ENCODE data around the gene TPX2. TPM values are rescaled to one million over a fixed set of nuclear protein-coding genes. Genes with fewer than 3 reads are reported as not detected.

TPX2 gene
- total RNA-seq, 2 experiments from 2014 or later, result 137 to 179 TPM

GRCh38 chr20:31751126-31751525, 12.0 kb downstream of the TPX2 start:
- intact Hi-C loops (cut with DNase I, micrococcal nuclease), result loop anchor here in 1 of 2 experiments (5.0 kb wide), 1 partner anchor 36 kb away; no protein-coding TSS in a partner anchor
- POLR2A ChIA-PET, result no interaction called here
- CTCF ChIA-PET, result interaction anchor here (1.0 to 1.4 kb wide), 2 partner anchors 96 to 190 kb away, joined by 3 to 5 read pairs; no protein-coding TSS in a partner anchor

GRCh38 chr20:31757254-31757653, 18.2 kb downstream of the TPX2 start:
- CTCF ChIA-PET, result no interaction called here

More at GRCh38 chr20:31751126-31751525, 12.0 kb downstream of the TPX2 start:
- no peak overlapping the region for H3K27ac Mint-ChIP-seq
- no peak overlapping the region for H3K4me3 Mint-ChIP-seq
- H3K4me1 Mint-ChIP-seq, result peaks cover 8% of the 10 kb centered on the region
- H3K9me3 Mint-ChIP-seq (ENCODE audit: low read depth), result no peaks in the 10 kb centered on the region
- peaks cover 22% of the 10 kb centered on the region for H3K36me3 Mint-ChIP-seq (ENCODE audit: low read depth)
- DNase-seq (no peak), ATAC-seq (no peak)
- H3K27me3 Mint-ChIP-seq, result no peaks in the 10 kb centered on the region

GRCh38 chr20:31758521-31758920, 19.4 kb downstream of the TPX2 start:
- H3K36me3 Mint-ChIP-seq (ENCODE audit: low read depth), result peaks cover 48% of the 10 kb centered on the region
- H3K4me1 Mint-ChIP-seq, result no peaks in the 10 kb centered on the region
- H3K9me3 Mint-ChIP-seq (ENCODE audit: low read depth), result no peaks in the 10 kb centered on the region
- CTCF ChIA-PET, result no interaction called here
- ATAC-seq (no peak), DNase-seq (no peak)
- POLR2A ChIA-PET, result no interaction called here
- H3K4me3 Mint-ChIP-seq, result no peak overlapping the region
- no peaks in the 10 kb centered on the region for H3K27me3 Mint-ChIP-seq
- intact Hi-C loops (cut with DNase I, micrococcal nuclease), result no loop called here
- H3K27ac Mint-ChIP-seq, result no peak overlapping the region

More at GRCh38 chr20:31757254-31757653, 18.2 kb downstream of the TPX2 start:
- intact Hi-C loops (cut with DNase I, micrococcal nuclease), result no loop called here
- Mint-ChIP-seq H3K4me3 (no peak overlapping the region), H3K9me3 (ENCODE audit: low read depth) (no peaks in the 10 kb centered on the region), H3K27ac (no peak overlapping the region), H3K27me3 (no peaks in the 10 kb centered on the region), H3K4me1 (no peaks in the 10 kb centered on the region), H3K36me3 (ENCODE audit: low read depth) (peaks cover 43% of the 10 kb centered on the region)
- DNase-seq (no peak), ATAC-seq (no peak)
- POLR2A ChIA-PET, result no interaction called here

GRCh38 chr20:31758991-31759390, 19.9 kb downstream of the TPX2 start:
- ATAC-seq, result no peak
- ChIA-PET POLR2A (no interaction called here), CTCF (interaction anchor here (0.6 kb wide), 1 partner anchor 18 kb away, joined by 3 read pairs; no protein-coding TSS in a partner anchor)
- intact Hi-C loops (cut with DNase I, micrococcal nuclease), result no loop called here
- H3K4me1 Mint-ChIP-seq, result no peaks in the 10 kb centered on the region
- H3K27me3 Mint-ChIP-seq, result no peaks in the 10 kb centered on the region
- no peaks in the 10 kb centered on the region for H3K9me3 Mint-ChIP-seq (ENCODE audit: low read depth)
- H3K4me3 Mint-ChIP-seq, result no peak overlapping the region
- no peak for DNase-seq
- H3K36me3 Mint-ChIP-seq (ENCODE audit: low read depth), result peaks cover 47% of the 10 kb centered on the region
- H3K27ac Mint-ChIP-seq, result no peak overlapping the region

GRCh38 chr20:31759836-31760518, 20.9 kb downstream of the TPX2 start:
- Mint-ChIP-seq H3K27me3 (no peaks in the 10 kb centered on the region), H3K4me1 (no peaks in the 10 kb centered on the region), H3K36me3 (ENCODE audit: low read depth) (peaks cover 52% of the 10 kb centered on the region), H3K9me3 (ENCODE audit: low read depth) (no peaks in the 10 kb centered on the region), H3K27ac (no peak overlapping the region), H3K4me3 (no peak overlapping the region)
- POLR2A ChIA-PET, result interaction anchor here (0.5 kb wide), 1 partner anchor 234 kb away, joined by 5 read pairs; no protein-coding TSS in a partner anchor
- CTCF ChIA-PET, result no interaction called here
- ATAC-seq (no peak), DNase-seq (no peak)
- intact Hi-C loops (cut with DNase I, micrococcal nuclease), result no loop called here

- Mint-ChIP-seq H3K27me3 (no peaks in the 10 kb centered on the region), H3K36me3 (ENCODE audit: low read depth) (peaks cover 55% of the 10 kb centered on the region), H3K4me1 (no peaks in the 10 kb centered on the region), H3K9me3 (ENCODE audit: low read depth) (no peaks in the 10 kb centered on the region), H3K4me3 (no peak overlapping the region), H3K27ac (no peak overlapping the region)
- ATAC-seq (no peak), DNase-seq (no peak)
- intact Hi-C loops (cut with DNase I, micrococcal nuclease), result no loop called here
- POLR2A ChIA-PET, result interaction anchor here (0.5 kb wide), 1 partner anchor 235 kb away, joined by 5 read pairs; no protein-coding TSS in a partner anchor
- CTCF ChIA-PET, result no interaction called here
Measured at GRCh38 chr20:31760519-31761240, 21.6 kb downstream of the TPX2 start.

GRCh38 chr20:31764641-31765305, 25.7 kb downstream of the TPX2 start:
- CTCF ChIA-PET, result interaction anchor here (0.7 kb wide), 1 partner anchor 261 kb away, joined by 3 read pairs; no protein-coding TSS in a partner anchor
- Mint-ChIP-seq H3K4me3 (no peak overlapping the region), H3K4me1 (no peaks in the 10 kb centered on the region)

GRCh38 chr20:31767805-31768204, 28.7 kb downstream of the TPX2 start:
- Mint-ChIP-seq H3K27me3 (no peaks in the 10 kb centered on the region), H3K36me3 (ENCODE audit: low read depth) (peaks cover 56% of the 10 kb centered on the region), H3K27ac (no peak overlapping the region), H3K4me1 (peaks cover 2% of the 10 kb centered on the region), H3K9me3 (ENCODE audit: low read depth) (no peaks in the 10 kb centered on the region), H3K4me3 (no peak overlapping the region)
- no peak for DNase-seq
- ChIA-PET POLR2A (interaction anchor here (0.6 kb wide), 1 partner anchor 28 kb away, joined by 8 read pairs; the partner anchor contains the start of gene TPX2), CTCF (no interaction called here)
- ATAC-seq, result no peak
- intact Hi-C loops (cut with DNase I, micrococcal nuclease), result no loop called here

More at GRCh38 chr20:31764641-31765305, 25.7 kb downstream of the TPX2 start:
- no peak for DNase-seq
- no peak for ATAC-seq
- Mint-ChIP-seq H3K9me3 (ENCODE audit: low read depth) (no peaks in the 10 kb centered on the region), H3K36me3 (ENCODE audit: low read depth) (peaks cover 54% of the 10 kb centered on the region), H3K27ac (no peak overlapping the region), H3K27me3 (no peaks in the 10 kb centered on the region)
- intact Hi-C loops (cut with DNase I, micrococcal nuclease), result no loop called here
- POLR2A ChIA-PET, result no interaction called here

- ATAC-seq, result no peak
- ChIA-PET POLR2A (no interaction called here), CTCF (no interaction called here)
- Mint-ChIP-seq H3K27ac (no peak overlapping the region), H3K4me1 (peaks cover 2% of the 10 kb centered on the region), H3K9me3 (ENCODE audit: low read depth) (no peaks in the 10 kb centered on the region), H3K36me3 (ENCODE audit: low read depth) (peaks cover 62% of the 10 kb centered on the region), H3K4me3 (no peak overlapping the region), H3K27me3 (no peaks in the 10 kb centered on the region)
- no peak for DNase-seq
- intact Hi-C loops (cut with DNase I, micrococcal nuclease), result no loop called here
Measured at GRCh38 chr20:31769681-31770080, 30.6 kb downstream of the TPX2 start.

GRCh38 chr20:31770243-31770642, 31.2 kb downstream of the TPX2 start:
- Mint-ChIP-seq H3K36me3 (ENCODE audit: low read depth) (peaks cover 61% of the 10 kb centered on the region), H3K27ac (no peak overlapping the region), H3K9me3 (ENCODE audit: low read depth) (no peaks in the 10 kb centered on the region), H3K4me1 (peaks cover 2% of the 10 kb centered on the region), H3K4me3 (no peak overlapping the region), H3K27me3 (no peaks in the 10 kb centered on the region)
- intact Hi-C loops (cut with DNase I, micrococcal nuclease), result no loop called here
- POLR2A ChIA-PET, result no interaction called here
- ATAC-seq (no peak), DNase-seq (no peak)
- CTCF ChIA-PET, result interaction anchor here (0.6 kb wide), 1 partner anchor 935 kb away, joined by 6 read pairs; no protein-coding TSS in a partner anchor

GRCh38 chr20:31774408-31774807, 35.3 kb downstream of the TPX2 start:
- peaks cover 2% of the 10 kb centered on the region for H3K4me1 Mint-ChIP-seq
- H3K4me3 Mint-ChIP-seq, result no peak overlapping the region
- DNase-seq (no peak), ATAC-seq (no peak)
- H3K36me3 Mint-ChIP-seq (ENCODE audit: low read depth), result peaks cover 72% of the 10 kb centered on the region
- intact Hi-C loops (cut with DNase I, micrococcal nuclease), result no loop called here
- H3K9me3 Mint-ChIP-seq (ENCODE audit: low read depth), result no peaks in the 10 kb centered on the region
- ChIA-PET POLR2A (no interaction called here), CTCF (no interaction called here)
- no peaks in the 10 kb centered on the region for H3K27me3 Mint-ChIP-seq
- no peak overlapping the region for H3K27ac Mint-ChIP-seq

All from activated CD4-positive, alpha-beta T cell treated with anti-CD3 and anti-CD28 coated beads for 36 hours (primary cell).